Measurements from ENCODE around the gene DDX28.

Gene DDX28

DNA sequence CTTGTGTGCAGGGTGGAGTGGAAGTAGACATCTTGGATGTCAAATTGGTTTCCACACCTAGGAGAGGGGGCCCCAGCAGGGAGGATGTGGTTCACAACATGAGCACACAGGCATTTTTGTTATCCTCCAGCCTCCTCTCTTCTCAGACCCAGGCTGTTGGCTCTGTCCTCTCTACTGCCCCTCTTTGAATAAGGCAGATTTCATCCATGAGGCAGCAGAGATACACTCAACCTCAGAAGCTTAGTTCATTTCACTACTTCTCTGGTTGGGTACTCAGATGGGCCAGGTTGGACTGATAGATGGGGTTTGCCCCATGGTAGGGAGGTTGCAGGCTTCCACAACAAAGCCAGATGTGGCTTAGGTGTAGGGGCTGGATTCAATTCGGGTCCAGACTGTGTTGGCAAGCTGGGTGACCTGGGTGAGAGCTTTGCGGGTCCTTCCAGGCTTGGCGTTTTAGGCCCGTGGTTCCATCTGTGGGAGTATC lies 39.9 kb upstream of the DDX28 start:
- DNase-seq (ENCODE audit: extremely low read depth, insufficient read length): no peak
- Histone ChIP-seq H3K4me3 (replicated peaks; ENCODE audit: low read depth, low read length) (no peak overlapping the region), H3K36me3 (ENCODE audit: control insufficient read depth, insufficient read depth, low read length) (peaks cover 18% of the 10 kb centered on the region), H3K27me3 (replicated peaks; ENCODE audit: control insufficient read depth, insufficient read depth, low read length) (no peaks in the 10 kb centered on the region)
- TF ChIP-seq, protein P1, sequence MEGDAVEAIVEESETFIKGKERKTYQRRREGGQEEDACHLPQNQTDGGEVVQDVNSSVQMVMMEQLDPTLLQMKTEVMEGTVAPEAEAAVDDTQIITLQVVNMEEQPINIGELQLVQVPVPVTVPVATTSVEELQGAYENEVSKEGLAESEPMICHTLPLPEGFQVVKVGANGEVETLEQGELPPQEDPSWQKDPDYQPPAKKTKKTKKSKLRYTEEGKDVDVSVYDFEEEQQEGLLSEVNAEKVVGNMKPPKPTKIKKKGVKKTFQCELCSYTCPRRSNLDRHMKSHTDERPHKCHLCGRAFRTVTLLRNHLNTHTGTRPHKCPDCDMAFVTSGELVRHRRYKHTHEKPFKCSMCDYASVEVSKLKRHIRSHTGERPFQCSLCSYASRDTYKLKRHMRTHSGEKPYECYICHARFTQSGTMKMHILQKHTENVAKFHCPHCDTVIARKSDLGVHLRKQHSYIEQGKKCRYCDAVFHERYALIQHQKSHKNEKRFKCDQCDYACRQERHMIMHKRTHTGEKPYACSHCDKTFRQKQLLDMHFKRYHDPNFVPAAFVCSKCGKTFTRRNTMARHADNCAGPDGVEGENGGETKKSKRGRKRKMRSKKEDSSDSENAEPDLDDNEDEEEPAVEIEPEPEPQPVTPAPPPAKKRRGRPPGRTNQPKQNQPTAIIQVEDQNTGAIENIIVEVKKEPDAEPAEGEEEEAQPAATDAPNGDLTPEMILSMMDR (IDR thresholded peaks at IDR 0.05; ENCODE audit: insufficient read depth, low read length, poor library complexity, severe bottlenecking): no peak

DNA sequence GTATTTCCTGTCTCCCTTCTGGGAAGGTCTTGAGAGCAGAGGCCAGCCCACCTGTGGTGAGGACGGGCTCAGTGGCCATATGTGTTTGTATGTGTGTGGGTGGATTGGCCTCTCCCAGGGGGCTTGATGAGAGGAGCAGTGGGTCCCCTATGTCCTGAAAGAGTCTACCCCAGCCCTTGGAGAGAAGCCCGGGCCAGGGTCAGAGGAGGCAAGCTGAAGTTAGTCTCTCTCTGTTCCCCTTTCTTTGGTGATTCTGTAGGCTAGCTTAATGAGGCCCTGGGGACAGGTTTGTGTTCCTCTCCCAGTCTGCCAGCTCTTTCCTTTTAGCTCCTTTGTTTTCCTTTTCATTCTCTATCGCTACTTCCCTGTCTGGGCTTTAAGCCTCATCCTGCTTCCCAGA lies 38.4 kb upstream of the DDX28 start:
- no peaks in the 10 kb centered on the region for H3K27me3 ChIP-seq (replicated peaks; ENCODE audit: control insufficient read depth, insufficient read depth, low read length)
- H3K4me3 ChIP-seq (replicated peaks; ENCODE audit: low read depth, low read length): no peak overlapping the region
- TF ChIP-seq, protein P1 (IDR thresholded peaks at IDR 0.05; ENCODE audit: insufficient read depth, low read length, poor library complexity, severe bottlenecking): no peak
- H3K36me3 ChIP-seq (ENCODE audit: control insufficient read depth, insufficient read depth, low read length): peaks cover 15% of the 10 kb centered on the region
- no peak for DNase-seq (ENCODE audit: extremely low read depth, insufficient read length)

DNA sequence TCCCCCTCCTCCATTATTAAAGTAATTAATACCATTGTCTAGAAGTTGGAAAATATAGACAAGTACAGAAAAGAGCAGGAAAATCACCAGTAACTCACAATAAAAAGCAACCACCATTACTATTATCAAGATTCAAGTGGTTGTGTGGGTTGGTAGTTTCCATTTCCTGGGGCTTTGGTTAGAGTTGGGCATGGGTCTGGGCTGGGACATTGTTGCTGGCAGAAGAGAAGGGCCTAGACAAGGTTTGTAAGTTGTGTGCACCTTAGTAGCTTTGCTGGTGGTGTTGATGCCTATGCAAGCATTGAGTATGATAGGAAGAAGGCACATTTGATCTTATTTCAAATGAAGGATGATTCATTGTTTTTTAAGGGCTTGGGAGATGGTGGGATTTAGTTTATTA lies 36.8 kb upstream of the DDX28 start:
- DNase-seq (ENCODE audit: extremely low read depth, insufficient read length): no peak
- Histone ChIP-seq H3K36me3 (ENCODE audit: control insufficient read depth, insufficient read depth, low read length) (peaks cover 17% of the 10 kb centered on the region), H3K4me3 (replicated peaks; ENCODE audit: low read depth, low read length) (no peak overlapping the region), H3K27me3 (replicated peaks; ENCODE audit: control insufficient read depth, insufficient read depth, low read length) (no peaks in the 10 kb centered on the region)
- TF ChIP-seq, protein P1 (IDR thresholded peaks at IDR 0.05; ENCODE audit: insufficient read depth, low read length, poor library complexity, severe bottlenecking): no peak

DNA sequence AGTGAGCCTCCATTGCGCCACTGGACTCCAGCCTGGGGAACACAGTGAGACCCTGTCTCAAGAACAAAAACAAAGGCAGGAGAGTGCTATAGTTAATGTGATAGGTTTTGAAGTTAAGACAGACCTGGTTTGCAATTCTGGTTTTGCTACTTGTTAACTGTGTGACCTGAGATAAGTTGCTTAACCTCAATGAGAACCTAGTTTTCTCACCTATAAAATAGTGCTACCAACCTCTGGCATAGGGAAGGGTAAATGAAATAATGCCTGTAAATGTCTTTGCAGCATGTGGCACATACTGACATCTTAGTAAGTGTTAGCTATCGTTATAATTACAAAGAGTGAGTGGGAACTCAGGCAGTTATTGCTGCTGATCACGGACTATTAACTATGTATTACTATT lies 32.4 kb upstream of the DDX28 start:
- no peak for DNase-seq (ENCODE audit: extremely low read depth, insufficient read length)
- Histone ChIP-seq H3K27me3 (replicated peaks; ENCODE audit: control insufficient read depth, insufficient read depth, low read length) (no peaks in the 10 kb centered on the region), H3K36me3 (ENCODE audit: control insufficient read depth, insufficient read depth, low read length) (peaks cover 14% of the 10 kb centered on the region), H3K4me3 (replicated peaks; ENCODE audit: low read depth, low read length) (no peak overlapping the region)
- TF ChIP-seq, protein P1 (IDR thresholded peaks at IDR 0.05; ENCODE audit: insufficient read depth, low read length, poor library complexity, severe bottlenecking): no peak

DNA sequence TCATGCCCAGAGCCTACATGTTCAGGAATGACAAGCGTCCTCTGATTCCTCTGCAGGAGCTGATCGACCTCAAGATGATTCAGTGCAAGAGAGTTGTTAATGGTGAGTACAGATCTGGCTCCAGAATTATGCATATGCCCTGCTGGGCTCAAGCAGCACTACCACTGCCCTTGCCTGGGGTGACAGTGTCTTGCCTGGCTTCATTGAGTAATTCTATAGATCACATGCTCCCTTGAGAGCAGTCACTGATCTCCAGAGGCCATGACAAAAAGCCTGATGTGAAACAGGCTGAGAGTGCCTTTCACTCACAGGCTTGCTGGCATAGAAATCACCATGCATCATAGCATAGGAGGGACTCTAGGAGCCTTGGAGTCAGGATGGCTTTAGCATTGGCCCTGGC lies 26.4 kb upstream of the DDX28 start:
- TF ChIP-seq, protein P1 (IDR thresholded peaks at IDR 0.05; ENCODE audit: insufficient read depth, low read length, poor library complexity, severe bottlenecking): no peak
- no peak for DNase-seq (ENCODE audit: extremely low read depth, insufficient read length)
- Histone ChIP-seq H3K36me3 (ENCODE audit: control insufficient read depth, insufficient read depth, low read length) (peaks cover 20% of the 10 kb centered on the region), H3K4me3 (replicated peaks; ENCODE audit: low read depth, low read length) (no peak overlapping the region), H3K27me3 (replicated peaks; ENCODE audit: control insufficient read depth, insufficient read depth, low read length) (no peaks in the 10 kb centered on the region)

DNA sequence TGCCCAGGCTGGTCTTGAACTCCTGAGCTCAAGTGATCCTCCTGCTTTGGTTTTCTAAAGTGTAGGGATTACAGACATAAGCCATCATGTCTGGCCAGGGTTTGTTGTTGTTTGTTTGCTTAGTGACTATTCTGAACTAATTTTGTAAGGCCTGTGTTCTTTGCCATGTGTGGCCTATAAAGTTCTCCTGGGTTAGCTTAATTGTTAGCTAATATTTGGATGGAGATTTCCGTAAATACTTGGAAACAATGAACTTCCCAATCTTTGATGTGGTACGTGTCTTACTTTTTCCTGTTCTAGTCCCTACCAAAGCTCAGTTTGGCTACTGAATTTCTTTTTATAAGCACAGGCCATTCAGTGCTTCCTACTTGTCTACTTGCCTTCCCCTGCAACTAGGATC lies 25.0 kb upstream of the DDX28 start:
- peaks cover 15% of the 10 kb centered on the region for H3K36me3 ChIP-seq (ENCODE audit: control insufficient read depth, insufficient read depth, low read length)
- no peaks in the 10 kb centered on the region for H3K27me3 ChIP-seq (replicated peaks; ENCODE audit: control insufficient read depth, insufficient read depth, low read length)
- DNase-seq (ENCODE audit: extremely low read depth, insufficient read length): no peak
- no peak overlapping the region for H3K4me3 ChIP-seq (replicated peaks; ENCODE audit: low read depth, low read length)
- TF ChIP-seq, protein P1 (IDR thresholded peaks at IDR 0.05; ENCODE audit: insufficient read depth, low read length, poor library complexity, severe bottlenecking): no peak
